Subcutaneous adipose tissue (tissue), 4 donors: ENCODE measurements around the gene PLS1. TPM values are rescaled to one million over a fixed set of nuclear protein-coding genes. Genes with fewer than 3 reads are reported as not detected.

Experiments
- CTCF ChIP-seq: fragments of 450-650 bp; IDR thresholded peaks from one replicate; pipeline ENCODE4 v1.5.1; 2016; ENCODE audit warnings: low read depth, mild to moderate bottlenecking, control low read depth, antibody characterized with exemption, moderate library complexity
- total RNA-seq, 4 donors: library from RNA; depleted of rRNA; stranded (reverse); fragments of >200 nt; gene quantifications; one replicate each; pipeline ENCODE4 v1.1.0, GENCODE V29; 2016

The PLS1 gene
- total RNA-seq, 4 donors from 2014 or later = 0.88 to 2.9 (median 2.4) TPM; not detected in 1

- no peak for TF ChIP-seq CTCF
Measured at GRCh38 chr3:142602619-142603385, 6.6 kb downstream of the PLS1 start.

GRCh38 chr3:142604940-142605339 lies 8.7 kb downstream of the PLS1 start:
- TF ChIP-seq CTCF = no peak

- no peak for TF ChIP-seq CTCF
Measured at GRCh38 chr3:142608631-142609030, 12.4 kb downstream of the PLS1 start.

GRCh38 chr3:142609136-142609535 lies 12.9 kb downstream of the PLS1 start:
- TF ChIP-seq CTCF = no peak

- no peak for TF ChIP-seq CTCF
Measured at GRCh38 chr3:142611206-142611605, 15.0 kb downstream of the PLS1 start.

GRCh38 chr3:142613491-142613890 lies 17.3 kb downstream of the PLS1 start:
- no peak for TF ChIP-seq CTCF

GRCh38 chr3:142614059-142614626 lies 17.9 kb downstream of the PLS1 start:
- no peak for TF ChIP-seq CTCF
